ENCODE results near the gene MED6.

DNA sequence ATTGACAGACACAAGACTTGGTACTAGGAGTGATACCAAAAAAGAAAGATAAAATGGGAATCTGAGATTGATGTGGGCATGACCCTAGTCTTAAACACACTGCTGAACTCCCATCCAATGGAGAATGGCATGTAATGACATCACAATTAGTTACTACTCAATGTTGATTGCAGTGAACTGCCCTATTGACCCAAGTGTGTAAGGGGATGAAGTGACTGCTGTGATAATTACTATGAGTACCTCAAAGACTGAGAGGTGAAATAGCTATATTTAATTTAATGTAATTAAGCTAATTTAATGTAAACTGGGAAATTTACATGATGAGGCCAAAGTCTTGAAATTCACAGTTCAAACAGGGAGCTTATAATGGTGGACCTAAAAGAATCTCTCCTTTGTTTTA, 65.6 kb downstream of the MED6 start, which contains the start of gene ADAM20:
- no peak for TF ChIP-seq CTCF (IDR thresholded peaks at IDR 0.05; ENCODE audit: low read depth, low read length, poor library complexity, severe bottlenecking)
- TF ChIP-seq EZH2phosphoT487 (IDR thresholded peaks at IDR 0.05; ENCODE audit: borderline replicate concordance, low read length) = no peak

Data from DOHH2 (cell line).